Measurements from ENCODE around the gene OBSCN. TPM values are rescaled to one million over a fixed set of nuclear protein-coding genes. Genes with fewer than 3 reads are reported as not detected.

OBSCN gene
- total RNA-seq, 1 donor from 2014 or later = 25.7 TPM

DNA sequence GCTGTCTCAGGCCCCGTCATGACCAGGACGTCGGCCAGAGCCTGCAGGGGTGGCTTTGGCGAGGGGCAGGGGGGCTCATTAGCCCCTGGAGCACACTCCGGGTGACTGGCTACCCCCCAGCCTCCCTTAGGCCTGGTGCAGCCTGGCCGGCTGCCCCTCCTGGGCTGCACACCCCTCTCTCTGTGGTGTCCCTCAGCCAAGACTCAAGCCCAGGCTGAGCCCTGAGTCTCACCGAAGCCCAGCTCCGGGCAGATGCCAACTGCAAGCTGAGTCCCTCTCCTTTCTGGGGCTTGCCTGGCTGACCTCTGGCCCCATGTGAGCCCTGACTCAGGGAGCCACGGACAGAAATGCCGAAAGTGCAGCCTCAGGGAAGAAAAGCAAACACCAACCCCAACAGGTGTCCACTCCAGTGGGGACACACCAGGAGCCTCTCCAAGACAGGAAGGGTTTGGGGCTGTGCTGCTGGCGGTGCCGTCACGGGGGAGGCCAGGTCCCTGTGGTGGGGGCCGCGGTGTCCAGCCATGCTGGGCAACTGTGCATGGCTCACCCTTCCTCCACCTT is 47.6 kb upstream of the OBSCN start:
- H3K36me3 Mint-ChIP-seq (ENCODE audit: unreplicated experiment) = no peaks in the 10 kb centered on the region
- TF ChIP-seq, protein P1, sequence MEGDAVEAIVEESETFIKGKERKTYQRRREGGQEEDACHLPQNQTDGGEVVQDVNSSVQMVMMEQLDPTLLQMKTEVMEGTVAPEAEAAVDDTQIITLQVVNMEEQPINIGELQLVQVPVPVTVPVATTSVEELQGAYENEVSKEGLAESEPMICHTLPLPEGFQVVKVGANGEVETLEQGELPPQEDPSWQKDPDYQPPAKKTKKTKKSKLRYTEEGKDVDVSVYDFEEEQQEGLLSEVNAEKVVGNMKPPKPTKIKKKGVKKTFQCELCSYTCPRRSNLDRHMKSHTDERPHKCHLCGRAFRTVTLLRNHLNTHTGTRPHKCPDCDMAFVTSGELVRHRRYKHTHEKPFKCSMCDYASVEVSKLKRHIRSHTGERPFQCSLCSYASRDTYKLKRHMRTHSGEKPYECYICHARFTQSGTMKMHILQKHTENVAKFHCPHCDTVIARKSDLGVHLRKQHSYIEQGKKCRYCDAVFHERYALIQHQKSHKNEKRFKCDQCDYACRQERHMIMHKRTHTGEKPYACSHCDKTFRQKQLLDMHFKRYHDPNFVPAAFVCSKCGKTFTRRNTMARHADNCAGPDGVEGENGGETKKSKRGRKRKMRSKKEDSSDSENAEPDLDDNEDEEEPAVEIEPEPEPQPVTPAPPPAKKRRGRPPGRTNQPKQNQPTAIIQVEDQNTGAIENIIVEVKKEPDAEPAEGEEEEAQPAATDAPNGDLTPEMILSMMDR (IDR thresholded peaks at IDR 0.05; ENCODE audit: partially characterized antibody, unreplicated experiment) = no peak
- H3K4me1 Mint-ChIP-seq (ENCODE audit: low read depth, unreplicated experiment) = peaks cover 6% of the 10 kb centered on the region
- no peak for DNase-seq
- H3K4me3 Mint-ChIP-seq (ENCODE audit: unreplicated experiment) = no peak overlapping the region
- H3K9me3 Mint-ChIP-seq (ENCODE audit: unreplicated experiment) = peaks cover 4% of the 10 kb centered on the region
- peaks cover 8% of the 10 kb centered on the region for H3K27me3 Mint-ChIP-seq (ENCODE audit: unreplicated experiment)
- H3K27ac Mint-ChIP-seq (ENCODE audit: unreplicated experiment) = no peak overlapping the region

DNA sequence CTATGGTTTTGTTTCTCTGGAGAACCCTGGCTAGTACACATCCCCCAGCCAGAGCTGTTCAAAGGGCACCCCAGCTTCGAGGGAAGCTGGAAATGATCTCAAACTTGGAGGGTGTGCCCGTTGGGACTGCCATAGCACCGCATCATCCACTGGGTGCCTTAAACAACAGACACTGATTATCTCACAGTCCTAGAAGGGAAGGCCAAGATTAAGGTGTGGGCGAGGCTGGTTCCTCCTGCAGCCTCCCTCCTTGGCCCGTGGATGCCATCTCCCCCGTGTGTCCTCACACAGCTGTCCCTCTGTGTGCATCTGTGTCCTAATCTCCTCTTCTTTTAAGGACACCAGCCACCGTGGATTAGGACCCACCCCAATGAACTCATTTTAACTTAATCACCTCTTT is 46.5 kb upstream of the OBSCN start:
- no peaks in the 10 kb centered on the region for H3K36me3 Mint-ChIP-seq (ENCODE audit: unreplicated experiment)
- H3K27me3 Mint-ChIP-seq (ENCODE audit: unreplicated experiment) = peaks cover 8% of the 10 kb centered on the region
- peaks cover 4% of the 10 kb centered on the region for H3K9me3 Mint-ChIP-seq (ENCODE audit: unreplicated experiment)
- TF ChIP-seq, protein P1 (IDR thresholded peaks at IDR 0.05; ENCODE audit: partially characterized antibody, unreplicated experiment) = no peak
- DNase-seq = no peak
- H3K27ac Mint-ChIP-seq (ENCODE audit: unreplicated experiment) = peak overlapping the region; percentile 72
- no peak overlapping the region for H3K4me3 Mint-ChIP-seq (ENCODE audit: unreplicated experiment)
- H3K4me1 Mint-ChIP-seq (ENCODE audit: low read depth, unreplicated experiment) = peaks cover 6% of the 10 kb centered on the region

DNA sequence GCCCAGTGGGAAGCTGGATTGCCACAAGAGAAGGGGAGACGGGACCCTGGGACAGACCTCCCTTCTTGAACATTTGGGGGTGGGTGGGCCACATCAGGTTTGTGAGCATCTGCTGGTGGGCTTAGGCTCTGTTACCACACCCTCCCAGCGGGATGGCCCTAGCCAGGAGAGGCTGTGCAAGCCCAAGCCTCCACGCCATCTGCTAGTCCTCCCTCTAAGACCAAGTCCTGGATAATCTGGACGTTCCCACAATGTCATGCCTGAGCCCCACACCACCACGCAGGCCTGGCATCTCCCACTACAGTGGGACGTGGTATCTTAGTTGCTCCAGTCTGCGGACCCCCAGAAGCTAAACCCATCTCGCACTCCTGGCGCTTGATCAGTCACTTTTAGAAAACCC is 46.0 kb upstream of the OBSCN start:
- peaks cover 12% of the 10 kb centered on the region for H3K27me3 Mint-ChIP-seq (ENCODE audit: unreplicated experiment)
- DNase-seq = no peak
- H3K4me1 Mint-ChIP-seq (ENCODE audit: low read depth, unreplicated experiment) = peaks cover 8% of the 10 kb centered on the region
- H3K27ac Mint-ChIP-seq (ENCODE audit: unreplicated experiment) = peak overlapping the region; percentile 72
- H3K4me3 Mint-ChIP-seq (ENCODE audit: unreplicated experiment) = peak overlapping the region; percentile 49
- H3K9me3 Mint-ChIP-seq (ENCODE audit: unreplicated experiment) = peaks cover 8% of the 10 kb centered on the region
- TF ChIP-seq, protein P1 (IDR thresholded peaks at IDR 0.05; ENCODE audit: partially characterized antibody, unreplicated experiment) = no peak
- H3K36me3 Mint-ChIP-seq (ENCODE audit: unreplicated experiment) = no peaks in the 10 kb centered on the region

- TF ChIP-seq, protein P1 (IDR thresholded peaks at IDR 0.05; ENCODE audit: partially characterized antibody, unreplicated experiment) = no peak
- Mint-ChIP-seq H3K9me3 (ENCODE audit: unreplicated experiment) (peaks cover 10% of the 10 kb centered on the region), H3K27ac (ENCODE audit: unreplicated experiment) (peak overlapping the region; percentile 72), H3K4me1 (ENCODE audit: low read depth, unreplicated experiment) (peaks cover 9% of the 10 kb centered on the region), H3K4me3 (ENCODE audit: unreplicated experiment) (no peak overlapping the region), H3K27me3 (ENCODE audit: unreplicated experiment) (peaks cover 14% of the 10 kb centered on the region), H3K36me3 (ENCODE audit: unreplicated experiment) (no peaks in the 10 kb centered on the region)
- no peak for DNase-seq
Observed at GRCh38 chr1:228162286-228163006, 45.4 kb upstream of the OBSCN start.

All from glutamatergic neuron (in vitro differentiated cells).